Measurements from ENCODE around the gene AOAH.

Gene AOAH

GRCh38 chr7:36583318-36583717 is 141.0 kb downstream of the AOAH start:
- Histone ChIP-seq H3K4me1 (ENCODE audit: insufficient read depth, low read length, poor library complexity, severe bottlenecking) (no peaks in the 10 kb centered on the region), H3K4me3 (ENCODE audit: low read length, poor library complexity, severe bottlenecking) (no peak overlapping the region), H3K27me3 (ENCODE audit: insufficient read depth, low read length, poor library complexity, severe bottlenecking) (no peaks in the 10 kb centered on the region), H3K4me2 (ENCODE audit: low read depth, low read length, poor library complexity, severe bottlenecking) (no peak overlapping the region), H2AFZ (ENCODE audit: low read length) (no peak overlapping the region), H3F3A (ENCODE audit: low read depth) (no peaks in the 10 kb centered on the region), H4K20me1 (ENCODE audit: insufficient read depth, low read length, poor library complexity, severe bottlenecking) (no peaks in the 10 kb centered on the region), H3K9me2 (replicated peaks; ENCODE audit: low read depth, low read length) (no peaks in the 10 kb centered on the region), H3K79me2 (ENCODE audit: insufficient read depth, low read length) (no peaks in the 10 kb centered on the region), H3K9ac (ENCODE audit: low read depth, low read length, poor library complexity, severe bottlenecking) (no peak overlapping the region), H3K9me3 (ENCODE audit: insufficient read depth, low read depth, low read length) (0 out of 2 replicates have a peak, but pooled peaks cover 6% of the 10 kb centered on the region), H3K36me3 (ENCODE audit: insufficient read depth, low read length) (0 out of 2 replicates have a peak, but pooled peaks cover 9% of the 10 kb centered on the region)
- TF ChIP-seq EZH2phosphoT487 (IDR thresholded peaks at IDR 0.05; ENCODE audit: borderline replicate concordance): no peak
- no peak for TF ChIP-seq CTCF (conservative IDR thresholded peaks at IDR 0.05; ENCODE audit: low read length)

DNA sequence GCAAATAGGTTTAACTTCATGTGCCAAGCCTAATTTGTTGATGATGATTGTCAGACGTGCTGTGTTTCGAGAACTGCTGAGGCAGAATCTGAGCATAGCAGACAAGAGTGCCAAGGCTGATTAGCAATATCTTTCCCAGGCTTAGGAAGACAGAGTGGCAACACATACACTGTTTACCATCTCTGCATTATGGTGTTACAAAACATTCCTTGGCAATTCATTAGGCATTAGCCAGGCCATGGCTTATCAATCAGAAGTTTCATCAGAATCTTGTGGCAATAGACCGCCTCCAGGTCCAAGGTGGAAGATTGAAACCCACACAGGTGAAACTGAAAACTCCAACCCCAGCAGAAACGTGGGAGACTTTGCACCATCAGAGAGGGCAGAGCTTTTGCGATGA is 148.5 kb downstream of the AOAH start:
- Histone ChIP-seq H3K36me3 (ENCODE audit: insufficient read depth, low read length) (peaks cover 8% of the 10 kb centered on the region; the same call in 1 of the 2 replicates), H3K9me2 (replicated peaks; ENCODE audit: low read depth, low read length) (no peaks in the 10 kb centered on the region), H3K4me1 (ENCODE audit: insufficient read depth, low read length, poor library complexity, severe bottlenecking) (peaks cover 17% of the 10 kb centered on the region), H3K27me3 (ENCODE audit: insufficient read depth, low read length, poor library complexity, severe bottlenecking) (no peaks in the 10 kb centered on the region), H3K79me2 (ENCODE audit: insufficient read depth, low read length) (no peaks in the 10 kb centered on the region), H4K20me1 (ENCODE audit: insufficient read depth, low read length, poor library complexity, severe bottlenecking) (no peaks in the 10 kb centered on the region), H2AFZ (ENCODE audit: low read length) (no peak overlapping the region), H3K9ac (ENCODE audit: low read depth, low read length, poor library complexity, severe bottlenecking) (no peak overlapping the region), H3K4me2 (ENCODE audit: low read depth, low read length, poor library complexity, severe bottlenecking) (no peak overlapping the region), H3K4me3 (ENCODE audit: low read length, poor library complexity, severe bottlenecking) (no peak overlapping the region), H3F3A (ENCODE audit: low read depth) (peaks cover 7% of the 10 kb centered on the region; the same call in 1 of the 2 replicates), H3K9me3 (ENCODE audit: insufficient read depth, low read depth, low read length) (peaks cover 9% of the 10 kb centered on the region; the same call in 1 of the 2 replicates)
- TF ChIP-seq CTCF (conservative IDR thresholded peaks at IDR 0.05; ENCODE audit: low read length) (no peak), EZH2phosphoT487 (IDR thresholded peaks at IDR 0.05; ENCODE audit: borderline replicate concordance) (no peak)

GRCh38 chr7:36573066-36573465 is 151.2 kb downstream of the AOAH start:
- H3K4me3 ChIP-seq (ENCODE audit: low read length, poor library complexity, severe bottlenecking): no peak overlapping the region
- peaks cover 39% of the 10 kb centered on the region for H3K4me1 ChIP-seq (ENCODE audit: insufficient read depth, low read length, poor library complexity, severe bottlenecking)
- TF ChIP-seq EZH2phosphoT487 (IDR thresholded peaks at IDR 0.05; ENCODE audit: borderline replicate concordance) (no peak), CTCF (conservative IDR thresholded peaks at IDR 0.05; ENCODE audit: low read length) (no peak)
- H4K20me1 ChIP-seq (ENCODE audit: insufficient read depth, low read length, poor library complexity, severe bottlenecking): no peaks in the 10 kb centered on the region
- H3F3A ChIP-seq (ENCODE audit: low read depth): peaks cover 9% of the 10 kb centered on the region; the same call in 1 of the 2 replicates
- no peaks in the 10 kb centered on the region for H3K27me3 ChIP-seq (ENCODE audit: insufficient read depth, low read length, poor library complexity, severe bottlenecking)
- no peak overlapping the region for H2AFZ ChIP-seq (ENCODE audit: low read length)
- H3K36me3 ChIP-seq (ENCODE audit: insufficient read depth, low read length): no peaks in the 10 kb centered on the region; the same call in 1 of the 2 replicates
- no peaks in the 10 kb centered on the region for H3K79me2 ChIP-seq (ENCODE audit: insufficient read depth, low read length)
- no peak overlapping the region for H3K4me2 ChIP-seq (ENCODE audit: low read depth, low read length, poor library complexity, severe bottlenecking)
- no peak overlapping the region for H3K9ac ChIP-seq (ENCODE audit: low read depth, low read length, poor library complexity, severe bottlenecking)
- peaks cover 3% of the 10 kb centered on the region; the same call in 1 of the 2 replicates for H3K9me3 ChIP-seq (ENCODE audit: insufficient read depth, low read depth, low read length)
- H3K9me2 ChIP-seq (replicated peaks; ENCODE audit: low read depth, low read length): no peaks in the 10 kb centered on the region

All from Loucy (cell line).